ENCODE data around the gene CARS2. TPM values are rescaled to one million over a fixed set of nuclear protein-coding genes. Genes with fewer than 3 reads are reported as not detected.

Gene CARS2
- 57.1 and 62.2 TPM in 2 replicates for total RNA-seq
- long read RNA-seq, partial matches to known transcripts: 4 of 17 reads
- long read RNA-seq, other reads (novel, unspliced or antisense): 10 of 17 reads

- H3K27me3 Mint-ChIP-seq (ENCODE audit: unreplicated experiment): no peaks in the 10 kb centered on the region
- H3K36me3 Mint-ChIP-seq (ENCODE audit: unreplicated experiment): peaks cover 4% of the 10 kb centered on the region
- no peaks in the 10 kb centered on the region for H3K9me3 Mint-ChIP-seq (ENCODE audit: unreplicated experiment)
- peak; percentile 95 for DNase-seq (ENCODE audit: extremely low spot score, unreplicated experiment)
- peak; percentile 22 for TF ChIP-seq CTCF (IDR thresholded peaks at IDR 0.05)
- H3K4me3 Mint-ChIP-seq (ENCODE audit: unreplicated experiment): peak within 1 kb of the TSS; percentile 84
- H3K27ac Mint-ChIP-seq (ENCODE audit: unreplicated experiment): peak within 1 kb of the TSS; percentile 82
- H3K4me1 Mint-ChIP-seq (ENCODE audit: unreplicated experiment): peaks cover 44% of the 10 kb centered on the region
Measured at GRCh38 chr13:110705826-110706569, at the start of gene CARS2. TSS of gene CARS2 (minus strand) at chr13:110706116. CDS start at chr13:110706093, 23 bp downstream.

GRCh38 chr13:110748271-110748670 is 42.4 kb upstream of the CARS2 start:
- Mint-ChIP-seq H3K9me3 (ENCODE audit: unreplicated experiment) (peaks cover 14% of the 10 kb centered on the region), H3K4me3 (ENCODE audit: unreplicated experiment) (no peak overlapping the region), H3K4me1 (ENCODE audit: unreplicated experiment) (peaks cover 9% of the 10 kb centered on the region), H3K36me3 (ENCODE audit: unreplicated experiment) (peaks cover 8% of the 10 kb centered on the region), H3K27ac (ENCODE audit: unreplicated experiment) (no peak overlapping the region), H3K27me3 (ENCODE audit: unreplicated experiment) (no peaks in the 10 kb centered on the region)
- TF ChIP-seq CTCF (IDR thresholded peaks at IDR 0.05): no peak
- no peak for DNase-seq (ENCODE audit: extremely low spot score, unreplicated experiment)

GRCh38 chr13:110746438-110746837 is 40.5 kb upstream of the CARS2 start:
- Mint-ChIP-seq H3K27ac (ENCODE audit: unreplicated experiment) (peak overlapping the region; percentile 5), H3K36me3 (ENCODE audit: unreplicated experiment) (peaks cover 5% of the 10 kb centered on the region), H3K4me3 (ENCODE audit: unreplicated experiment) (no peak overlapping the region), H3K9me3 (ENCODE audit: unreplicated experiment) (peaks cover 7% of the 10 kb centered on the region), H3K4me1 (ENCODE audit: unreplicated experiment) (peaks cover 9% of the 10 kb centered on the region), H3K27me3 (ENCODE audit: unreplicated experiment) (no peaks in the 10 kb centered on the region)
- TF ChIP-seq CTCF (IDR thresholded peaks at IDR 0.05): no peak
- no peak for DNase-seq (ENCODE audit: extremely low spot score, unreplicated experiment)

GRCh38 chr13:110743687-110744086 is 37.8 kb upstream of the CARS2 start:
- Mint-ChIP-seq H3K4me1 (ENCODE audit: unreplicated experiment) (peaks cover 9% of the 10 kb centered on the region), H3K27ac (ENCODE audit: unreplicated experiment) (no peak overlapping the region), H3K36me3 (ENCODE audit: unreplicated experiment) (no peaks in the 10 kb centered on the region), H3K4me3 (ENCODE audit: unreplicated experiment) (no peak overlapping the region), H3K9me3 (ENCODE audit: unreplicated experiment) (peaks cover 6% of the 10 kb centered on the region), H3K27me3 (ENCODE audit: unreplicated experiment) (no peaks in the 10 kb centered on the region)
- DNase-seq (ENCODE audit: extremely low spot score, unreplicated experiment): no peak
- no peak for TF ChIP-seq CTCF (IDR thresholded peaks at IDR 0.05)

- peaks cover 5% of the 10 kb centered on the region for H3K4me1 Mint-ChIP-seq (ENCODE audit: unreplicated experiment)
- H3K27me3 Mint-ChIP-seq (ENCODE audit: unreplicated experiment): no peaks in the 10 kb centered on the region
- DNase-seq (ENCODE audit: extremely low spot score, unreplicated experiment): no peak
- H3K36me3 Mint-ChIP-seq (ENCODE audit: unreplicated experiment): no peaks in the 10 kb centered on the region
- H3K27ac Mint-ChIP-seq (ENCODE audit: unreplicated experiment): no peak overlapping the region
- TF ChIP-seq CTCF (IDR thresholded peaks at IDR 0.05): no peak
- H3K9me3 Mint-ChIP-seq (ENCODE audit: unreplicated experiment): peaks cover 18% of the 10 kb centered on the region
- no peak overlapping the region for H3K4me3 Mint-ChIP-seq (ENCODE audit: unreplicated experiment)
Measured at GRCh38 chr13:110737555-110737954, 31.6 kb upstream of the CARS2 start.

Data from osteocyte (in vitro differentiated cells).